Measurements from ENCODE around the gene PLA2G6.

The PLA2G6 gene

DNA sequence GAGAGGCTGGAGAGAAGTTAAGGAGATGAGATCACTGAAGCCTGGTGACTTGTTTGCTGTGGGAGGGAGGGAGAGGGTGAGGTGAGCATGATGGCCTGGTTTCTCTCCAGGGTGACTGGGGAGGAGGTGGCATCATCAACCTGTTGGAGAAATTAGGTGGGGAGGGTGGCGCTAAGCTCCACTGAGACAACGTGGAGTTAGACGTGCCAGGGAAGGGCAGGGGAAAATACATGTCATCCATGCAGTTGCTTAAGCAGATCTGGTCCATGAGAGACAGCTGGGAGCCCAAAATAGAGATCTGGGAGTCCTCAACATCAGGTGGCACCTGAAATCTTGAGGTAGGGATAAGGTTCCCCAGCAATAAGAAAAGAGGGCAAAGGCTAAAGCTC lies 10.8 kb upstream of the PLA2G6 start:
- in situ Hi-C loops (cut with MboI; ENCODE audit: low sequenced_read_pairs, unreplicated experiment), result no loop called here
- TF ChIP-seq, protein P1, sequence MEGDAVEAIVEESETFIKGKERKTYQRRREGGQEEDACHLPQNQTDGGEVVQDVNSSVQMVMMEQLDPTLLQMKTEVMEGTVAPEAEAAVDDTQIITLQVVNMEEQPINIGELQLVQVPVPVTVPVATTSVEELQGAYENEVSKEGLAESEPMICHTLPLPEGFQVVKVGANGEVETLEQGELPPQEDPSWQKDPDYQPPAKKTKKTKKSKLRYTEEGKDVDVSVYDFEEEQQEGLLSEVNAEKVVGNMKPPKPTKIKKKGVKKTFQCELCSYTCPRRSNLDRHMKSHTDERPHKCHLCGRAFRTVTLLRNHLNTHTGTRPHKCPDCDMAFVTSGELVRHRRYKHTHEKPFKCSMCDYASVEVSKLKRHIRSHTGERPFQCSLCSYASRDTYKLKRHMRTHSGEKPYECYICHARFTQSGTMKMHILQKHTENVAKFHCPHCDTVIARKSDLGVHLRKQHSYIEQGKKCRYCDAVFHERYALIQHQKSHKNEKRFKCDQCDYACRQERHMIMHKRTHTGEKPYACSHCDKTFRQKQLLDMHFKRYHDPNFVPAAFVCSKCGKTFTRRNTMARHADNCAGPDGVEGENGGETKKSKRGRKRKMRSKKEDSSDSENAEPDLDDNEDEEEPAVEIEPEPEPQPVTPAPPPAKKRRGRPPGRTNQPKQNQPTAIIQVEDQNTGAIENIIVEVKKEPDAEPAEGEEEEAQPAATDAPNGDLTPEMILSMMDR (IDR thresholded peaks at IDR 0.05; ENCODE audit: borderline replicate concordance, control extremely low read depth, extremely low read depth, insufficient read depth, missing control alignments), result no peak
- no peak for DNase-seq (ENCODE audit: low spot score)

DNA sequence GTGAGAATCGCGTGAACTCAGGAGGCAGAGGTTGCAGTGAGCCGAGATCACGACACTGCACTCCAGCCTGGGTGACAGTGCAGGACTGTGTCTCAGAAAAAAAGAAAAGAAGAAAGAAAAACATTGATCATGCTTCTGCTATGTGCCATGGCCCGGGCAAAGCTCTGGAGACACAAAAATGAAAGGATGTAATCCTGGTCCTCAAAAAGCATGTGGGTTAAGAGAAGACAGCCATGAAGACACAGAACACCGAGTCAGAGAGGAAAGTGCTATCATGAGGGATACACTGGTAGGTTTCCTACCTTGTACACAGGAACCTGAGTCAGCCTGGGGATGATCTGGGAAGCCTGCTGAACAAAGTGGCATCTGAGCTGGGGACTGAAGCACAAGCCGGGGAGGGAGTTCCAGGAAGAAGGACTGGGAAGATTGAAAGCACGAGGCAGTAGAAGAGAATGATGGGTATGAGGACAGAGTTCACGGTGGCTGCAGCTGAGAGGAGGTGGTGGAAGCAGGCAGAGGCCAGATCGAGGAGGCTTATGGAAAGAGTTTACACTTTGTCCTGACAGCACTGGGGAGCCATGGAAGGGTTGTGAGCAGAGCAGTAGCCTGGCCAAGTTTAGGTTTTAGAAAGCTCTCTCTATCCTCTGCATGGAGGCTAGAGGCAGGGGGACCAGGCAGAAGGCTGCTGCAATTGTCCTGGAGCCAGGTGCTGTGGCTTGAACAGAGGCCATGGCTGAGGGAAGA lies 10.3 kb upstream of the PLA2G6 start:
- TF ChIP-seq, protein P1 (IDR thresholded peaks at IDR 0.05; ENCODE audit: borderline replicate concordance, control extremely low read depth, extremely low read depth, insufficient read depth, missing control alignments), result no peak
- no peak for DNase-seq (ENCODE audit: low spot score)
- in situ Hi-C loops (cut with MboI; ENCODE audit: low sequenced_read_pairs, unreplicated experiment), result no loop called here

DNA sequence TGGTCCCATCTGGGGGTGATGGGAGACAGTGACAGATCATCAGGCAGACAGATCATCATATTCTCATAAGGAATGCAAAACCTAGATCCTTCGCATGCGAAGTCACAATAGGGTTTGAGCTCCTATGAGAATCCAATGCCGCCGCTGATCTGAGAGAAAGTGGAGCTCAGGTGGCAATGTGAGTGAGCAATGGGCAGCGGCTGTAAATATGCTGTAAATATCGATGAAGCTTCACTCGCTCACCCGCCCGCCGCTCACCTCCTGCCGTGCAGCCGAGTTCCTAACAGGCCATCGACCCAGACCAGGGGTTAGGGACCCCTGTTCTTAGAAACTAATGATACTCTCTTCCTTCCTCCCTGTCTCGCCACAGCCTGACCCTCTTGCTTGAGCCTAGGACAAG lies 9.4 kb upstream of the PLA2G6 start:
- TF ChIP-seq, protein P1 (IDR thresholded peaks at IDR 0.05; ENCODE audit: borderline replicate concordance, control extremely low read depth, extremely low read depth, insufficient read depth, missing control alignments), result no peak
- DNase-seq (ENCODE audit: low spot score), result no peak
- in situ Hi-C loops (cut with MboI; ENCODE audit: low sequenced_read_pairs, unreplicated experiment), result no loop called here

DNA sequence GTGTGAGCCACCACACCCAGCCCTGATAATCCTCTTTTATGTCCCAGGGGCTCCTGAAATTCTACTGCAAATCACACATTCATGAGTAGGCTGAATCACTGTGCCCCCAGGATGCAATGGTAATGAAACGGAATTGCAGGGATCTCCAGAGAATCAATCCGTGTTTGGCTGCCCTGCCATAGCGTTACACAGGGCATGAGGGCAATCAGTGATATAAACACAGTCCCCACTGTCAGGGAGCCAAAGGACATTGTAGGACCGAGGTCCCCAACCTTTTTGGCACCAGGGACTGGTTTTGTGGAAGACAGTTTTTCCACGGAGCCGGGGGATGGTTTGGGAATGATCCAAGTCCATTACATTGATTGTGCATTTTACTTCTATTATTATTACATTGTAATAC lies 9.0 kb upstream of the PLA2G6 start:
- in situ Hi-C loops (cut with MboI; ENCODE audit: low sequenced_read_pairs, unreplicated experiment), result no loop called here
- no peak for DNase-seq (ENCODE audit: low spot score)
- TF ChIP-seq, protein P1 (IDR thresholded peaks at IDR 0.05; ENCODE audit: borderline replicate concordance, control extremely low read depth, extremely low read depth, insufficient read depth, missing control alignments), result no peak

DNA sequence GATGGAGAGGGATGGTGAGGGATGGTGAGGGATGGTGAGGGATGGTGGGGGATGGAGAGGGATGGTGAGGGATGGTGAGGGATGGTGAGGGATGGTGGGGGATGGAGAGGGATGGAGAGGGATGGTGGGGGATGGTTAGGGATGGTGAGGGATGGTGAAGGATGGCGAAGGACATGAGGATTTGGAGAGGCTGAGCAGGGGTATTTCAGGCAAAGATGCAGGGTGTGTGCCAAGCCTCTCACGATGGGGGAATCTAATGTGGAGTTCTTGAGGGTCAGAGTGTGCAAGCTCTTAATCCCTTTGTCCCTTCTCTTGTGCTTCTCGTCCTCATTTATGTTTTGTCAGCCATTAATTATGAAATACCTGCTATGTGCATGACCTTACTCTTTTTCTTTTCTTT lies 7.5 kb upstream of the PLA2G6 start:
- DNase-seq (ENCODE audit: low spot score), result no peak
- in situ Hi-C loops (cut with MboI; ENCODE audit: low sequenced_read_pairs, unreplicated experiment), result no loop called here
- TF ChIP-seq, protein P1 (IDR thresholded peaks at IDR 0.05; ENCODE audit: borderline replicate concordance, control extremely low read depth, extremely low read depth, insufficient read depth, missing control alignments), result no peak

DNA sequence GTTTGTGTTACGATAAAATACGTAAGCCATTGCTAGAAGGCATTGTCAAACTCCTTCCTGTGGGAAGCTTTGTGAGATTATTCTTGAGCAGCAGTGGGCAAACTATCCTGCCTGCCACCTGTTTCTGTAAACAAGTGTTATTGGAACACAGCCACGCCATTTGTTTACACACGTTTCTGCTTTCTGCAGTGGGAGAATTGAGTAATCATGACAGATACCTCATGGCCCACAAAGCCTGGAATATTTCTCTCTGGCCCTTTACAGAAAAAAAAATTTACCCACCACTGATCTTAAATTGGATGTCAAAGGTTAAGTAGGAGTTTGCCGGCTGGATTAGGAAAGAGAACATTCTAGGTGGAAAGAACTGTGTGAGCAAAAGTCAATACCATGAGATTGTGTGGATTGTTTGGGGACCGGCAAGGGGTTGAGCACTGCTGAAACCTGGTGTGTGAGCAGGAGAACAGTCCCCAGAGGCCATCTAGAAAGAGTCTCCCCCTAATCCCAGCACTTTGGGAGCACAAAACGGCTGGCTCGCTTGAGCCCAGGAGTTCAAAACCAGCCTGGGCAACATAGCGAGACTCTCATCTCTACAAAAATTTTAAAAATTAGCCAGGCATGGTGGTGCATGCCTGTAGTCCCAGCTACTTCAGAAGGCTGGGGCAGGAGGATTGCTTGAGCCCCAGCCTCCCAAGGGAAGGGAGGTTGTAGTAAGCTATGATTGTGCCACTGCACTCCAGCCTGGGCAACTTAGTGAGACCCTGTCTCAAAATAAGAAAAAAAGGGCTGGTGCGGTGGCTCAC lies 6.0 kb upstream of the PLA2G6 start:
- no peak for DNase-seq (ENCODE audit: low spot score)
- in situ Hi-C loops (cut with MboI; ENCODE audit: low sequenced_read_pairs, unreplicated experiment), result no loop called here
- TF ChIP-seq, protein P1 (IDR thresholded peaks at IDR 0.05; ENCODE audit: borderline replicate concordance, control extremely low read depth, extremely low read depth, insufficient read depth, missing control alignments), result no peak
